Breast epithelium (tissue), 4 donors: ENCODE data around the gene SAMD14. TPM values are rescaled to one million over a fixed set of nuclear protein-coding genes. Genes with fewer than 3 reads are reported as not detected.

Experiments used
- DNase-seq, 2 donors: peaks; one replicate each; pipeline ENCODE4 v3.0.0-alpha.2; 2019; ENCODE audit warnings: low spot score in 2 of 2
- H3K27ac ChIP-seq, 2 donors: fragments of 200-600 bp; sonication (generic) in 1 of 2; one replicate each; pipeline ENCODE4 v1.5.1; 2016 to 2019; ENCODE audit warnings: mild to moderate bottlenecking in 1 of 2
- H3K27me3 ChIP-seq, 2 donors: fragments of 200-600 bp; sonication (generic) in 1 of 2; one replicate each; pipeline versions ENCODE4 v1.5.1 to v1.6.0; 2017 to 2019; ENCODE audit warnings: control low read depth in 1 of 2, mild to moderate bottlenecking in 1 of 2
- H3K36me3 ChIP-seq: fragments of 200-600 bp; one replicate; pipeline ENCODE4 v1.5.1; 2019
- H3K4me1 ChIP-seq, 2 donors: fragments of 200-600 bp; sonication (generic); one replicate each; pipeline ENCODE4 v1.5.1; 2016 to 2019; ENCODE audit warnings: control low read depth in 1 of 2
- H3K4me3 ChIP-seq, 3 donors: fragments of 200-600 bp; sonication (generic); 1 replicate in 2 of 3; 2 replicates in 1 of 3; pipeline ENCODE4 v1.5.1; 2016 to 2019; ENCODE audit warnings: mild to moderate bottlenecking in 3 of 3, moderate library complexity in 2 of 3
- H3K9me3 ChIP-seq, 2 donors: fragments of 200-600 bp; sonication (generic) in 1 of 2; one replicate each; pipeline ENCODE4 v1.5.1; 2016 to 2019; ENCODE audit warnings: control low read depth in 1 of 2
- POLR2A ChIP-seq: fragments of 450-650 bp; IDR thresholded peaks from one replicate; pipeline ENCODE4 v1.6.1; 2016; ENCODE audit warnings: antibody characterized with exemption, mild to moderate bottlenecking, moderate library complexity
- POLR2AphosphoS5 ChIP-seq, 3 donors: sonication (generic); formaldehyde crosslinking; IDR thresholded peaks; one replicate each; pipeline ENCODE4 v1.6.1; 2017; ENCODE audit warnings: antibody characterized with exemption in 3 of 3
- intact Hi-C: fragments of 100-400 bp; cut with DNase I; formaldehyde crosslinking; loops from one replicate; pipeline ENCODE4 v1.15.1; 2023; ENCODE audit warnings: low total_unique reads
- total RNA-seq, 3 donors: library from RNA; depleted of rRNA; stranded (reverse); fragments of >200 nt; gene quantifications; one replicate each; pipeline ENCODE4 v1.1.0, GENCODE V29; 2016
- TF ChIP-seq, protein P1 (sequence below), 3 donors: fragments of 450-650 bp; IDR thresholded peaks; one replicate each; pipeline ENCODE4 v1.5.1; 2016 to 2017; ENCODE audit warnings: antibody characterized with exemption in 3 of 3, mild to moderate bottlenecking in 3 of 3, moderate library complexity in 3 of 3

SAMD14 gene
- total RNA-seq, 3 donors from 2014 or later, result 0.16 to 0.98 TPM; not detected in 1

GRCh38 chr17:50114849-50115357, 15.1 kb downstream of the SAMD14 start:
- H3K36me3 ChIP-seq, result no peaks in the 10 kb centered on the region
- H3K9me3 ChIP-seq, result no peaks in the 10 kb centered on the region
- TF ChIP-seq POLR2A (no peak), POLR2AphosphoS5 (IDR thresholded peaks at IDR 0.05) (no peak)
- TF ChIP-seq, protein P1, sequence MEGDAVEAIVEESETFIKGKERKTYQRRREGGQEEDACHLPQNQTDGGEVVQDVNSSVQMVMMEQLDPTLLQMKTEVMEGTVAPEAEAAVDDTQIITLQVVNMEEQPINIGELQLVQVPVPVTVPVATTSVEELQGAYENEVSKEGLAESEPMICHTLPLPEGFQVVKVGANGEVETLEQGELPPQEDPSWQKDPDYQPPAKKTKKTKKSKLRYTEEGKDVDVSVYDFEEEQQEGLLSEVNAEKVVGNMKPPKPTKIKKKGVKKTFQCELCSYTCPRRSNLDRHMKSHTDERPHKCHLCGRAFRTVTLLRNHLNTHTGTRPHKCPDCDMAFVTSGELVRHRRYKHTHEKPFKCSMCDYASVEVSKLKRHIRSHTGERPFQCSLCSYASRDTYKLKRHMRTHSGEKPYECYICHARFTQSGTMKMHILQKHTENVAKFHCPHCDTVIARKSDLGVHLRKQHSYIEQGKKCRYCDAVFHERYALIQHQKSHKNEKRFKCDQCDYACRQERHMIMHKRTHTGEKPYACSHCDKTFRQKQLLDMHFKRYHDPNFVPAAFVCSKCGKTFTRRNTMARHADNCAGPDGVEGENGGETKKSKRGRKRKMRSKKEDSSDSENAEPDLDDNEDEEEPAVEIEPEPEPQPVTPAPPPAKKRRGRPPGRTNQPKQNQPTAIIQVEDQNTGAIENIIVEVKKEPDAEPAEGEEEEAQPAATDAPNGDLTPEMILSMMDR (IDR thresholded peaks at IDR 0.05), result no peak
- H3K27ac ChIP-seq, result no peak overlapping the region
- H3K4me1 ChIP-seq, result peaks cover 7 to 10% of the 10 kb centered on the region in 2 donors
- intact Hi-C loops, result no loop called here
- no peak for DNase-seq
- H3K4me3 ChIP-seq, result no peak overlapping the region
- H3K27me3 ChIP-seq, result no peaks in the 10 kb centered on the region

- H3K27me3 ChIP-seq, result no peaks in the 10 kb centered on the region
- H3K36me3 ChIP-seq, result no peaks in the 10 kb centered on the region
- DNase-seq, result no peak
- H3K27ac ChIP-seq, result no peak overlapping the region
- TF ChIP-seq POLR2A, result no peak
- peaks cover 7 to 10% of the 10 kb centered on the region in 2 donors for H3K4me1 ChIP-seq
- H3K4me3 ChIP-seq, result no peak overlapping the region
- no peaks in the 10 kb centered on the region for H3K9me3 ChIP-seq
- intact Hi-C loops, result no loop called here
Observed at GRCh38 chr17:50114401-50114800, 15.6 kb downstream of the SAMD14 start.

DNA sequence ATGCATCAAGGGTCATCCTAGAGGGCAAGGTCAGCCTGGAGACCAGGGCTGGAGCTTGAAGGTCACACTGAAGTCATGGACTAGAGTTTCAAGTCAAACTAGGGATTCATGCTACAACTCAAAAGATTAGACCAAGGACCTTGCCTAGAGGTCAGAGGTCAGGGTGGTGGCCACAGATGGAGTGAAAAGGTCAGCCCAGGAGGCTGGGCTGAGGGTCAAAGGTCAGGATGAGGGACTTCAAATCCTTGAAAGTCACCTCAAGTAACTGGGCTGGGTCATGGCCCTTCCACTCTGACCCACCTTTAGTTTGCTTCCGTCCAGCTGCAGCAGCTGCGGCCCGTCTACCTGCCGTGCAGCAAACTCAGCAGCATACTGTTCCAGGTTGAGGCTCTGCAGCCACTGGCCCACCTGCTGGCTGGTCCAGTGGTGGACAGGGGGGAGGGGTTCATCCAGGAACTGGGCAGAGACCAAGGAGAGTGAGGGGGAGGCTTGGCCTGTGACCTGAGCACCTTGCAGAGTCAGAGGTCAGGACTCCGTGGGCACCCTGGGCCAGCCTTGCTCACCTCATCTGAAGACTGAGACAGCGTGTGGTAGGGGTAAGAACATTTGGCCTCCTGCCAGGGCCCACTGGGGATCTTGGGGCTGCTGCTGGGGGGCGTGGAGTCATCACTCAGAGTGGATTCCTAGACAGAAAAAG, 16.2 kb downstream of the SAMD14 start:
- no peaks in the 10 kb centered on the region for H3K27me3 ChIP-seq
- no peak for TF ChIP-seq POLR2A
- no peak for TF ChIP-seq POLR2AphosphoS5 (IDR thresholded peaks at IDR 0.05)
- TF ChIP-seq, protein P1 (IDR thresholded peaks at IDR 0.05), result no peak
- peaks cover 7 to 10% of the 10 kb centered on the region in 2 donors for H3K4me1 ChIP-seq
- no peaks in the 10 kb centered on the region for H3K9me3 ChIP-seq
- intact Hi-C loops, result no loop called here
- H3K4me3 ChIP-seq, result no peak overlapping the region
- no peaks in the 10 kb centered on the region for H3K36me3 ChIP-seq
- DNase-seq, result no peak
- no peak overlapping the region for H3K27ac ChIP-seq

DNA sequence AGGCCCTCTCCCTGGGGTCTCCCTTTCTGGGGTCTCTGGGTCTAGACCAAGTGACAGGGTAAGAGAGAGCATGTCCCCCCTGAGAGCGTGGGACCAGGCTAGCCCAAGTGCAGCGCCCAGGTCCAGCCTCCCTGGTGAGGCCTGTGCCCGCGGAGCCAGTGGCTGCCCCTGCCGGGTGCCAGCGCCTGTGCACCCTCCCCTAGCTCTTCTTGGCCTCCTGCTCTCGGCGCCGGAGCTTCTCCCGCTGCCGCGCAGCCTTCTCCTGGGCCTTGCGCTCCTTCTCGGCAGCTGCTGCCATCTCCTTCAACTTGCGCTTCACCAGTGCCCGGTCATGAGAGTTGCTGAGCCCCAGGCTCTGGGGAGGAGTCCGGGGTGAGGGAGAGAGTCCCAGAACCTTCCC, 17.3 kb downstream of the SAMD14 start:
- H3K4me1 ChIP-seq, result peaks cover 7 to 10% of the 10 kb centered on the region in 2 donors
- TF ChIP-seq, protein P1 (IDR thresholded peaks at IDR 0.05), result peak in 2 of 3 donors; percentile 34 to 35
- TF ChIP-seq POLR2A, result no peak

GRCh38 chr17:50111673-50112655, 18.0 kb downstream of the SAMD14 start:
- Histone ChIP-seq H3K27ac (peak overlapping the region; percentile 78 to 93), H3K36me3 (no peaks in the 10 kb centered on the region), H3K9me3 (no peaks in the 10 kb centered on the region), H3K4me3 (no peak overlapping the region), H3K4me1 (peaks cover 1 to 10% of the 10 kb centered on the region in 2 donors), H3K27me3 (no peaks in the 10 kb centered on the region)
- DNase-seq, result peak in 1 of 2 donors; percentile 53
- intact Hi-C loops, result no loop called here
- TF ChIP-seq POLR2AphosphoS5 (IDR thresholded peaks at IDR 0.05) (no peak), POLR2A (no peak)
- TF ChIP-seq, protein P1 (IDR thresholded peaks at IDR 0.05), result no peak

More for the DNA sequence above, 17.3 kb downstream of the SAMD14 start:
- intact Hi-C loops, result no loop called here
- no peaks in the 10 kb centered on the region for H3K36me3 ChIP-seq
- no peak for DNase-seq
- H3K27ac ChIP-seq, result peak overlapping the region; percentile 78 to 93
- H3K27me3 ChIP-seq, result no peaks in the 10 kb centered on the region
- no peaks in the 10 kb centered on the region for H3K9me3 ChIP-seq
- H3K4me3 ChIP-seq, result no peak overlapping the region
